Astrocyte (in vitro differentiated cells and primary cell): Measurements from ENCODE around the gene OXNAD1. TPM values are rescaled to one million over a fixed set of nuclear protein-coding genes. Genes with fewer than 3 reads are reported as not detected.

Experiments
- DNase-seq: peaks from one replicate; pipeline ENCODE4 v3.0.0-alpha.2; 2010; ENCODE audit warnings: low read depth
- FAIRE-seq: peaks from 2 replicates; lab custom pipeline; 2011; peaks lifted over from hg19 to GRCh38; lab: Jason Lieb, UNC
- H2AFZ ChIP-seq: 2 replicates; pipeline ENCODE4 v1.6.0; 2012; ENCODE audit warnings: low read depth, low read length, inconsistent platforms
- H3K27ac ChIP-seq: 2 replicates; pipeline ENCODE4 v1.5.1; 2011; ENCODE audit warnings: low read depth, low read length, inconsistent platforms
- H3K27me3 ChIP-seq: 2 replicates; pipeline ENCODE4 v1.6.0; 2011; ENCODE audit warnings: low read length, inconsistent platforms; ENCODE audit not compliant: insufficient read depth
- H3K36me3 ChIP-seq: 2 replicates; pipeline ENCODE4 v1.5.1; 2011; ENCODE audit warnings: low read length, inconsistent platforms; ENCODE audit not compliant: insufficient read depth
- H3K4me1 ChIP-seq: 2 replicates; pipeline ENCODE4 v1.5.1; 2011; ENCODE audit warnings: low read length, inconsistent platforms; ENCODE audit not compliant: insufficient read depth
- H3K4me2 ChIP-seq: 2 replicates; pipeline ENCODE4 v1.6.0; 2012; ENCODE audit warnings: low read length, inconsistent platforms
- H3K4me3 ChIP-seq: 2 replicates; pipeline ENCODE4 v1.5.1; 2011; ENCODE audit warnings: low read depth, mild to moderate bottlenecking, low read length, inconsistent platforms; ENCODE audit not compliant: insufficient read depth
- H3K79me2 ChIP-seq: 2 replicates; pipeline ENCODE4 v1.6.0; 2012; ENCODE audit warnings: mild to moderate bottlenecking, low read length, inconsistent platforms; ENCODE audit not compliant: insufficient read depth
- H3K9ac ChIP-seq: 2 replicates; pipeline ENCODE4 v1.6.0; 2012; ENCODE audit warnings: mild to moderate bottlenecking, low read length, inconsistent platforms
- H3K9me3 ChIP-seq: 2 replicates; pipeline ENCODE4 v1.5.1; 2012; ENCODE audit warnings: low read depth, mild to moderate bottlenecking, low read length, inconsistent platforms; ENCODE audit not compliant: insufficient read depth
- H4K20me1 ChIP-seq: 2 replicates; pipeline ENCODE4 v1.6.0; 2012; ENCODE audit warnings: low read length, inconsistent platforms; ENCODE audit not compliant: insufficient read depth
- H3K27ac Mint-ChIP-seq: one replicate; pipeline ENCODE4 v1.8.0; 2021; ENCODE audit warnings: mild to moderate bottlenecking, mixed read lengths; ENCODE audit not compliant: unreplicated experiment
- H3K27me3 Mint-ChIP-seq: one replicate; pipeline ENCODE4 v1.8.0; 2021; ENCODE audit warnings: low read depth, mixed read lengths; ENCODE audit not compliant: unreplicated experiment
- H3K36me3 Mint-ChIP-seq: one replicate; pipeline ENCODE4 v1.8.0; 2021; ENCODE audit warnings: low read depth, mixed read lengths; ENCODE audit not compliant: unreplicated experiment
- H3K4me1 Mint-ChIP-seq: one replicate; pipeline ENCODE4 v1.8.0; 2021; ENCODE audit warnings: low read depth, mixed read lengths; ENCODE audit not compliant: unreplicated experiment
- H3K4me3 Mint-ChIP-seq: one replicate; pipeline ENCODE4 v1.8.0; 2021; ENCODE audit warnings: mild to moderate bottlenecking, moderate library complexity, mixed read lengths; ENCODE audit not compliant: unreplicated experiment
- H3K9me3 Mint-ChIP-seq: one replicate; pipeline ENCODE4 v1.8.0; 2021; ENCODE audit warnings: mild to moderate bottlenecking, mixed read lengths; ENCODE audit not compliant: unreplicated experiment
- EZH2 ChIP-seq: IDR thresholded peaks from 2 replicates; pipeline ENCODE4 v1.6.1; 2012; ENCODE audit warnings: mild to moderate bottlenecking, low read length, inconsistent platforms; ENCODE audit not compliant: insufficient read depth
- total RNA-seq: library from RNA; stranded (reverse); gene quantifications from 2 replicates; pipeline ENCODE4 v1.2.1, GENCODE V29; 2021
- TF ChIP-seq, protein P1 (sequence below): IDR thresholded peaks from 2 replicates; pipeline ENCODE4 v1.5.1; 2011; ENCODE audit warnings: low read depth, mild to moderate bottlenecking, inconsistent platforms, low read length, moderate library complexity; ENCODE audit not compliant: insufficient read depth

Gene OXNAD1
- total RNA-seq, 1 donor from 2014 or later = 10.5 TPM

- H3K27ac Mint-ChIP-seq = no peak overlapping the region
- H3K27me3 Mint-ChIP-seq = no peaks in the 10 kb centered on the region
- peaks cover 13% of the 10 kb centered on the region for H3K36me3 ChIP-seq
- no peak overlapping the region for H3K4me3 Mint-ChIP-seq
- no peak overlapping the region for H2AFZ ChIP-seq
- no peak overlapping the region for H3K27ac ChIP-seq
- no peaks in the 10 kb centered on the region for H3K9me3 ChIP-seq
- DNase-seq (no peak), FAIRE-seq (no peak)
- H3K4me2 ChIP-seq = no peak overlapping the region
- H3K79me2 ChIP-seq = no peaks in the 10 kb centered on the region
- TF ChIP-seq, protein P1, sequence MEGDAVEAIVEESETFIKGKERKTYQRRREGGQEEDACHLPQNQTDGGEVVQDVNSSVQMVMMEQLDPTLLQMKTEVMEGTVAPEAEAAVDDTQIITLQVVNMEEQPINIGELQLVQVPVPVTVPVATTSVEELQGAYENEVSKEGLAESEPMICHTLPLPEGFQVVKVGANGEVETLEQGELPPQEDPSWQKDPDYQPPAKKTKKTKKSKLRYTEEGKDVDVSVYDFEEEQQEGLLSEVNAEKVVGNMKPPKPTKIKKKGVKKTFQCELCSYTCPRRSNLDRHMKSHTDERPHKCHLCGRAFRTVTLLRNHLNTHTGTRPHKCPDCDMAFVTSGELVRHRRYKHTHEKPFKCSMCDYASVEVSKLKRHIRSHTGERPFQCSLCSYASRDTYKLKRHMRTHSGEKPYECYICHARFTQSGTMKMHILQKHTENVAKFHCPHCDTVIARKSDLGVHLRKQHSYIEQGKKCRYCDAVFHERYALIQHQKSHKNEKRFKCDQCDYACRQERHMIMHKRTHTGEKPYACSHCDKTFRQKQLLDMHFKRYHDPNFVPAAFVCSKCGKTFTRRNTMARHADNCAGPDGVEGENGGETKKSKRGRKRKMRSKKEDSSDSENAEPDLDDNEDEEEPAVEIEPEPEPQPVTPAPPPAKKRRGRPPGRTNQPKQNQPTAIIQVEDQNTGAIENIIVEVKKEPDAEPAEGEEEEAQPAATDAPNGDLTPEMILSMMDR = no peak
- TF ChIP-seq EZH2 = no peak
- H3K4me3 ChIP-seq = no peak overlapping the region
- H4K20me1 ChIP-seq = peaks cover 4% of the 10 kb centered on the region
- H3K4me1 ChIP-seq = no peaks in the 10 kb centered on the region
- no peaks in the 10 kb centered on the region for H3K9me3 Mint-ChIP-seq
- no peaks in the 10 kb centered on the region for H3K27me3 ChIP-seq
- no peak overlapping the region for H3K9ac ChIP-seq
- H3K36me3 Mint-ChIP-seq = peaks cover 7% of the 10 kb centered on the region
- H3K4me1 Mint-ChIP-seq = no peaks in the 10 kb centered on the region
Observed at GRCh38 chr3:16255326-16255725, 9.7 kb upstream of the OXNAD1 start.

DNA sequence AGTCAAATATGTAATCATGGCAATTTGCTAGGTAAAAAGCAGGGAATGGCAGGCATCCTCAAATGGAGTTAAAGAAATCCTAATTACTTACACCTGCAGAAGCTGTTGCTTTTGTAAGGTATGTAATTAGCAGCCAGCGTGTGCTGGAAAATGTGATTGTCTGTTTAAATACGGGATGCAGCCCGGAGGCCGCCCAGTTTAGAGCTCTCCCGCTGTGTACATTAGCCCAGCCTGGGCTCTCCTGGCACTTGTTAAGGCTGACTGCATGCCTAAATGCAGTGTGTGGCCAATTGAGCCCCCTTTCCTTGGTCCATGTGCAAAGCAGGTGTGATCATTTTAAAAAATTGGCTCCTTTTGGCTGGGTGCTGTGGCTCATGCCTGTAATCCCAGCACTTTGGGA, 9.3 kb upstream of the OXNAD1 start:
- no peaks in the 10 kb centered on the region for H3K4me1 Mint-ChIP-seq

GRCh38 chr3:16257309-16257708, 7.7 kb upstream of the OXNAD1 start:
- no peak overlapping the region for H3K4me2 ChIP-seq
- no peaks in the 10 kb centered on the region for H3K4me1 ChIP-seq
- Mint-ChIP-seq H3K9me3 (no peaks in the 10 kb centered on the region), H3K27ac (no peak overlapping the region), H3K4me1 (no peaks in the 10 kb centered on the region), H3K27me3 (no peaks in the 10 kb centered on the region), H3K4me3 (no peak overlapping the region), H3K36me3 (peaks cover 7% of the 10 kb centered on the region)
- no peaks in the 10 kb centered on the region for H3K27me3 ChIP-seq
- H3K27ac ChIP-seq = no peak overlapping the region
- H3K79me2 ChIP-seq = peaks cover 15% of the 10 kb centered on the region
- TF ChIP-seq, protein P1 = no peak
- TF ChIP-seq EZH2 = no peak
- no peak overlapping the region for H3K4me3 ChIP-seq
- peaks cover 13% of the 10 kb centered on the region for H3K36me3 ChIP-seq
- no peak for FAIRE-seq
- no peak overlapping the region for H3K9ac ChIP-seq
- no peaks in the 10 kb centered on the region for H3K9me3 ChIP-seq
- H4K20me1 ChIP-seq = peaks cover 17% of the 10 kb centered on the region
- no peak overlapping the region for H2AFZ ChIP-seq
- DNase-seq = no peak

More for the DNA sequence above, 9.3 kb upstream of the OXNAD1 start:
- Histone ChIP-seq H3K4me2 (no peak overlapping the region), H2AFZ (no peak overlapping the region), H3K9me3 (no peaks in the 10 kb centered on the region), H3K9ac (no peak overlapping the region), H3K79me2 (no peaks in the 10 kb centered on the region), H3K27me3 (no peaks in the 10 kb centered on the region), H3K4me3 (no peak overlapping the region), H4K20me1 (peaks cover 4% of the 10 kb centered on the region), H3K36me3 (peaks cover 13% of the 10 kb centered on the region), H3K27ac (no peak overlapping the region), H3K4me1 (no peaks in the 10 kb centered on the region)
- FAIRE-seq = no peak
- H3K9me3 Mint-ChIP-seq = no peaks in the 10 kb centered on the region
- H3K36me3 Mint-ChIP-seq = peaks cover 7% of the 10 kb centered on the region
- no peak for DNase-seq
- no peak for TF ChIP-seq EZH2
- TF ChIP-seq, protein P1 = no peak
- no peaks in the 10 kb centered on the region for H3K27me3 Mint-ChIP-seq
- H3K4me3 Mint-ChIP-seq = no peak overlapping the region
- no peak overlapping the region for H3K27ac Mint-ChIP-seq
